PFSK-1 (cell line): ENCODE results near the gene TMEM59L.

ENCODE experiments used
- FOXP2 ChIP-seq: optimal IDR thresholded peaks from 2 replicates; pipeline ENCODE3; 2011; ENCODE audit warnings: borderline replicate concordance, control low read depth, inconsistent platforms; ENCODE audit not compliant: insufficient read depth; ENCODE audit errors: extremely low read length, extremely low read depth
- POLR2AphosphoS5 ChIP-seq: IDR thresholded peaks from 2 replicates; pipeline ENCODE4 v1.6.1; 2012; ENCODE audit warnings: low read depth, mild to moderate bottlenecking, control low read depth, low read length, moderate library complexity
- REST ChIP-seq, 2 experiments: IDR thresholded peaks; 2 replicates each; pipeline versions ENCODE4 v1.6.1 to v1.8.0; 2011 to 2012; ENCODE audit warnings: low read depth in 2 of 2, low read length in 2 of 2, control low read depth in 1 of 2, inconsistent platforms in 1 of 2, mild to moderate bottlenecking in 1 of 2, moderate library complexity in 1 of 2; ENCODE audit not compliant: insufficient read depth in 1 of 2
- SIN3A ChIP-seq: IDR thresholded peaks from 2 replicates; pipeline ENCODE4 v1.6.1; 2012; ENCODE audit warnings: mild to moderate bottlenecking, low read length, moderate library complexity, borderline replicate concordance; ENCODE audit not compliant: insufficient read depth
- TAF1 ChIP-seq: IDR thresholded peaks from 2 replicates; pipeline ENCODE4 v1.6.1; 2012; ENCODE audit warnings: low read length, control low read depth, borderline replicate concordance; ENCODE audit not compliant: insufficient read depth

DNA sequence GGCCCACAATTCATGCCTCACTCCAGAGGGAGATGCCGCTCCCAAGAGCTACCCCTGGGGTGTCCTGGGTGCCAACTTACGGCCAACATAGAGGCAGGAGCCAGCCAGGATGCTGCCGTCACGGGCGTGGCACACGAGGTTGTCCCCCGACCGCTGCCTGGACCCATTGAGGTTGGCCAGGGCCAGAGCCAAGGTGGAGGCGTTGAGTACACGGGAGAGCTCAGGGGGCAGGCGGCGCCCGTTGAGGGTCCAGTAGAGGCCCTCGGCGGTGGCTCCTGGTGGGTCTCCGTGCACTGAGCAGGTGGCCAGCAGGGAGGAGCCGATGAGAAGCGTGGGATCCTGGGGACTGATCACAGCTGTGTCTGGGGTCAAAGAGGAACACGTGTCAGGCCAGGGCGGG is 13.2 kb upstream of the TMEM59L start:
- TF ChIP-seq REST (IDR thresholded peaks at IDR 0.05; ENCODE audit: insufficient read depth in 1 of 2, low read depth in 2 of 2, low read length in 2 of 2): no peak
- no peak for TF ChIP-seq POLR2AphosphoS5
- TF ChIP-seq TAF1: no peak
- TF ChIP-seq SIN3A: no peak
- TF ChIP-seq FOXP2: no peak
